HEK293 (cell line): ENCODE data around the gene UROC1.

ENCODE experiments used
- BCL11B ChIP-seq: fragments of 450-650 bp; formaldehyde crosslinking; IDR thresholded peaks from 2 replicates; pipeline ENCODE4 v1.5.1; 2016; ENCODE audit warnings: low read depth, missing biosample characterization, missing genetic modification characterization
- GFI1B ChIP-seq: fragments of 450-650 bp; formaldehyde crosslinking; IDR thresholded peaks from 2 replicates; pipeline ENCODE4 v1.5.1; 2016; ENCODE audit warnings: missing biosample characterization, missing genetic modification characterization
- KLF1 ChIP-seq: fragments of 450-650 bp; formaldehyde crosslinking; IDR thresholded peaks from 2 replicates; pipeline ENCODE4 v1.5.1; 2016; ENCODE audit warnings: missing biosample characterization, missing genetic modification characterization
- KLF7 ChIP-seq: fragments of 450-650 bp; formaldehyde crosslinking; IDR thresholded peaks from 2 replicates; pipeline ENCODE4 v1.5.1; 2016; ENCODE audit warnings: missing biosample characterization, missing genetic modification characterization, borderline replicate concordance
- KLF8 ChIP-seq: fragments of 450-650 bp; formaldehyde crosslinking; IDR thresholded peaks from 2 replicates; pipeline ENCODE4 v1.5.1; 2016; ENCODE audit warnings: missing biosample characterization, missing genetic modification characterization
- PRDM10 ChIP-seq: fragments of 450-650 bp; formaldehyde crosslinking; IDR thresholded peaks from 2 replicates; pipeline ENCODE4 v1.5.1; 2016; ENCODE audit warnings: missing biosample characterization, missing genetic modification characterization
- REPIN1 ChIP-seq: fragments of 450-650 bp; formaldehyde crosslinking; IDR thresholded peaks from 2 replicates; pipeline ENCODE4 v1.5.1; 2017; ENCODE audit warnings: missing biosample characterization, missing genetic modification characterization, low read depth
- REST ChIP-seq: fragments of 450-650 bp; formaldehyde crosslinking; IDR thresholded peaks from 2 replicates; pipeline ENCODE4 v1.5.1; 2016; ENCODE audit warnings: missing biosample characterization, missing genetic modification characterization
- SCRT1 ChIP-seq: fragments of 450-650 bp; formaldehyde crosslinking; IDR thresholded peaks from 2 replicates; pipeline ENCODE4 v1.5.1; 2016; ENCODE audit warnings: missing biosample characterization, missing genetic modification characterization, borderline replicate concordance
- TCF7L2 ChIP-seq: IDR thresholded peaks from 2 replicates; pipeline ENCODE4 v1.6.1; 2011; ENCODE audit warnings: low read depth, mild to moderate bottlenecking, inconsistent platforms, low read length, moderate library complexity, borderline replicate concordance
- WT1 ChIP-seq: fragments of 450-650 bp; formaldehyde crosslinking; IDR thresholded peaks from 2 replicates; pipeline ENCODE4 v1.5.1; 2016; ENCODE audit warnings: missing biosample characterization, missing genetic modification characterization
- ZNF132 ChIP-seq: fragments of 450-650 bp; formaldehyde crosslinking; IDR thresholded peaks from 2 replicates; pipeline ENCODE4 v1.5.1; 2017; ENCODE audit warnings: missing biosample characterization, missing genetic modification characterization, borderline replicate concordance
- ZNF138 ChIP-seq: fragments of 450-650 bp; formaldehyde crosslinking; IDR thresholded peaks from 2 replicates; pipeline ENCODE4 v1.5.1; 2016; ENCODE audit warnings: missing biosample characterization, missing genetic modification characterization, borderline replicate concordance
- ZNF155 ChIP-seq: fragments of 450-650 bp; formaldehyde crosslinking; IDR thresholded peaks from 2 replicates; pipeline ENCODE4 v1.5.1; 2016; ENCODE audit warnings: missing biosample characterization, missing genetic modification characterization
- ZNF175 ChIP-seq: fragments of 450-650 bp; formaldehyde crosslinking; IDR thresholded peaks from 2 replicates; pipeline ENCODE4 v1.5.1; 2016; ENCODE audit warnings: missing biosample characterization, missing genetic modification characterization
- ZNF211 ChIP-seq: fragments of 450-650 bp; formaldehyde crosslinking; IDR thresholded peaks from 2 replicates; pipeline ENCODE4 v1.5.1; 2016; ENCODE audit warnings: low read depth, missing biosample characterization, missing genetic modification characterization
- ZNF366 ChIP-seq: fragments of 450-650 bp; formaldehyde crosslinking; conservative IDR thresholded peaks from 2 replicates; pipeline ENCODE4 v1.5.1; 2016; ENCODE audit warnings: missing biosample characterization, missing genetic modification characterization
- ZNF433 ChIP-seq: fragments of 450-650 bp; formaldehyde crosslinking; IDR thresholded peaks from 2 replicates; pipeline ENCODE4 v1.5.1; 2016; ENCODE audit warnings: missing biosample characterization, missing genetic modification characterization, low read depth
- ZNF555 ChIP-seq: fragments of 450-650 bp; formaldehyde crosslinking; conservative IDR thresholded peaks from 2 replicates; pipeline ENCODE4 v1.5.1; 2017; ENCODE audit warnings: missing biosample characterization, mild to moderate bottlenecking, missing genetic modification characterization, inconsistent platforms
- ZNF560 ChIP-seq: fragments of 450-650 bp; formaldehyde crosslinking; IDR thresholded peaks from 2 replicates; pipeline ENCODE4 v1.5.1; 2017; ENCODE audit warnings: missing biosample characterization, missing genetic modification characterization, borderline replicate concordance
- ZNF571 ChIP-seq: fragments of 450-650 bp; formaldehyde crosslinking; IDR thresholded peaks from 2 replicates; pipeline ENCODE4 v1.5.0; 2017; ENCODE audit warnings: missing biosample characterization, missing genetic modification characterization
- ZNF660 ChIP-seq: fragments of 450-650 bp; IDR thresholded peaks from 2 replicates; pipeline ENCODE4 v1.5.1; 2018; ENCODE audit warnings: missing biosample characterization, mild to moderate bottlenecking, missing genetic modification characterization
- ZSCAN5A ChIP-seq: fragments of 450-650 bp; formaldehyde crosslinking; IDR thresholded peaks from 2 replicates; pipeline ENCODE4 v1.5.1; 2016; ENCODE audit warnings: missing biosample characterization, missing genetic modification characterization
- ZXDB ChIP-seq: fragments of 450-650 bp; formaldehyde crosslinking; IDR thresholded peaks from 2 replicates; pipeline ENCODE4 v1.5.1; 2016; ENCODE audit warnings: missing biosample characterization, missing genetic modification characterization
- TF ChIP-seq, protein P1 (sequence below): fragments of 450-650 bp; formaldehyde crosslinking; IDR thresholded peaks from 2 replicates; pipeline ENCODE4 v1.5.1; 2016; ENCODE audit warnings: missing biosample characterization, missing genetic modification characterization
- TF ChIP-seq, protein P2 (sequence below): fragments of 450-650 bp; formaldehyde crosslinking; IDR thresholded peaks from 2 replicates; pipeline ENCODE4 v1.5.1; 2017; ENCODE audit warnings: missing biosample characterization, missing genetic modification characterization
- TF ChIP-seq, protein P3 (sequence below): fragments of 450-650 bp; formaldehyde crosslinking; IDR thresholded peaks from 2 replicates; pipeline ENCODE4; 2016; ENCODE audit warnings: missing biosample characterization, missing genetic modification characterization

Gene UROC1

GRCh38 chr3:126472277-126473006 lies 45.1 kb downstream of the UROC1 start (continued):
- TF ChIP-seq KLF1 (tag by site-specific recombination): peak; percentile 48; the same call in 1 of the 2 replicates
- TF ChIP-seq, protein P1, sequence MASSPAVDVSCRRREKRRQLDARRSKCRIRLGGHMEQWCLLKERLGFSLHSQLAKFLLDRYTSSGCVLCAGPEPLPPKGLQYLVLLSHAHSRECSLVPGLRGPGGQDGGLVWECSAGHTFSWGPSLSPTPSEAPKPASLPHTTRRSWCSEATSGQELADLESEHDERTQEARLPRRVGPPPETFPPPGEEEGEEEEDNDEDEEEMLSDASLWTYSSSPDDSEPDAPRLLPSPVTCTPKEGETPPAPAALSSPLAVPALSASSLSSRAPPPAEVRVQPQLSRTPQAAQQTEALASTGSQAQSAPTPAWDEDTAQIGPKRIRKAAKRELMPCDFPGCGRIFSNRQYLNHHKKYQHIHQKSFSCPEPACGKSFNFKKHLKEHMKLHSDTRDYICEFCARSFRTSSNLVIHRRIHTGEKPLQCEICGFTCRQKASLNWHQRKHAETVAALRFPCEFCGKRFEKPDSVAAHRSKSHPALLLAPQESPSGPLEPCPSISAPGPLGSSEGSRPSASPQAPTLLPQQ (tag by site-specific recombination): no peak
- no peak for TF ChIP-seq ZNF555
- TF ChIP-seq ZNF155 (tag by site-specific recombination): no peak
- TF ChIP-seq, protein P2, sequence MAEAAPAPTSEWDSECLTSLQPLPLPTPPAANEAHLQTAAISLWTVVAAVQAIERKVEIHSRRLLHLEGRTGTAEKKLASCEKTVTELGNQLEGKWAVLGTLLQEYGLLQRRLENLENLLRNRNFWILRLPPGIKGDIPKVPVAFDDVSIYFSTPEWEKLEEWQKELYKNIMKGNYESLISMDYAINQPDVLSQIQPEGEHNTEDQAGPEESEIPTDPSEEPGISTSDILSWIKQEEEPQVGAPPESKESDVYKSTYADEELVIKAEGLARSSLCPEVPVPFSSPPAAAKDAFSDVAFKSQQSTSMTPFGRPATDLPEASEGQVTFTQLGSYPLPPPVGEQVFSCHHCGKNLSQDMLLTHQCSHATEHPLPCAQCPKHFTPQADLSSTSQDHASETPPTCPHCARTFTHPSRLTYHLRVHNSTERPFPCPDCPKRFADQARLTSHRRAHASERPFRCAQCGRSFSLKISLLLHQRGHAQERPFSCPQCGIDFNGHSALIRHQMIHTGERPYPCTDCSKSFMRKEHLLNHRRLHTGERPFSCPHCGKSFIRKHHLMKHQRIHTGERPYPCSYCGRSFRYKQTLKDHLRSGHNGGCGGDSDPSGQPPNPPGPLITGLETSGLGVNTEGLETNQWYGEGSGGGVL (tag by site-specific recombination): no peak
- TF ChIP-seq, protein P3, sequence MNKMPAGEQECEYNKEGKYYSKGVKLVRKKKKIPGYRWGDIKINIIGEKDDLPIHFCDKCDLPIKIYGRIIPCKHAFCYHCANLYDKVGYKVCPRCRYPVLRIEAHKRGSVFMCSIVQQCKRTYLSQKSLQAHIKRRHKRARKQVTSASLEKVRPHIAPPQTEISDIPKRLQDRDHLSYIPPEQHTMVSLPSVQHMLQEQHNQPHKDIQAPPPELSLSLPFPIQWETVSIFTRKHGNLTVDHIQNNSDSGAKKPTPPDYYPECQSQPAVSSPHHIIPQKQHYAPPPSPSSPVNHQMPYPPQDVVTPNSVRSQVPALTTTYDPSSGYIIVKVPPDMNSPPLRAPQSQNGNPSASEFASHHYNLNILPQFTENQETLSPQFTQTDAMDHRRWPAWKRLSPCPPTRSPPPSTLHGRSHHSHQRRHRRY (tag by site-specific recombination): no peak
- no peak for TF ChIP-seq ZNF138 (tag by site-specific recombination)
- TF ChIP-seq ZSCAN5A (tag by site-specific recombination): no peak
- no peak for TF ChIP-seq WT1
- TF ChIP-seq ZNF175 (tag by site-specific recombination): no peak
- TF ChIP-seq ZNF366: peak; percentile 81
- peak; percentile 72 for TF ChIP-seq PRDM10 (tag by site-specific recombination)
- no peak for TF ChIP-seq ZNF560
- TF ChIP-seq ZNF660 (tag by site-specific recombination): peak; percentile 73; the same call in 1 of the 2 replicates
- no peak for TF ChIP-seq ZXDB (tag by site-specific recombination)
- TF ChIP-seq ZNF211: no peak
- no peak for TF ChIP-seq ZNF571
- peak; percentile 89; the same call in 1 of the 2 replicates for TF ChIP-seq SCRT1
- TF ChIP-seq ZNF132 (tag by site-specific recombination): no peak
- no peak for TF ChIP-seq KLF7 (tag by site-specific recombination)
- TF ChIP-seq GFI1B: no peak
- TF ChIP-seq REPIN1: no peak
- TF ChIP-seq ZNF433: no peak
- no peak for TF ChIP-seq REST (tag by site-specific recombination)
- TF ChIP-seq BCL11B (tag by site-specific recombination): no peak
- no peak for TF ChIP-seq TCF7L2
- TF ChIP-seq KLF8 (tag by site-specific recombination): no peak
